T47D (cell line): Measurements from ENCODE around the gene ZBTB38.

ENCODE experiments used
- DNase-seq, 2 experiments: peaks; one replicate each; pipeline versions ENCODE4 v3.0.0 to v3.0.0-alpha.2; 2011 to 2012; ENCODE audit warnings: low read depth in 1 of 2, low spot score in 1 of 2
- JUND ChIP-seq: IDR thresholded peaks from 2 replicates; pipeline ENCODE4 v1.6.1; 2012; ENCODE audit warnings: low read depth
- in situ Hi-C: cut with HindIII; loops from 2 replicates; pipeline ENCODE4 v1.10.0; 2016; ENCODE audit warnings: low sequenced_read_pairs, low pct_unique_long_range_greater_than_20kb

Gene ZBTB38

DNA sequence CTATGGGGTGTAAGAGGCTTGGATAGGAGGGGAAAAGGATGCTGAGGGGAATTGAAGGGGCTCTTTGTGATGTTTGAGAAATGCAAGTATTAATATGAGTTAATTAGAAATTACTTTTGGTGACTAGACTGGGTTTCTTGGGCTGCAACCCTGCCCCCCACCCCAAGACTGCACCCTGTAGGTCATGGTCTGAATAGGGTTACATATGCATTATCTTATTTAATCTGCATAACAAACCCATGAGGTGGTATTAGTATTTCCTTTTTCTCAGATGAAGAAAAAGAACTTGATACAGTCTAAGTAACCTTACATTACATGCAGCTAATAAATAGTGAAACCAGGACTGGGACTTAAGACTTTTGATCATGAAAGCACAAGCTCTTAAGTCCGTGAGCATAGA, 5.6 kb upstream of the ZBTB38 start:
- no peak for TF ChIP-seq JUND
- DNase-seq: no peak
- in situ Hi-C loops: no loop called here

DNA sequence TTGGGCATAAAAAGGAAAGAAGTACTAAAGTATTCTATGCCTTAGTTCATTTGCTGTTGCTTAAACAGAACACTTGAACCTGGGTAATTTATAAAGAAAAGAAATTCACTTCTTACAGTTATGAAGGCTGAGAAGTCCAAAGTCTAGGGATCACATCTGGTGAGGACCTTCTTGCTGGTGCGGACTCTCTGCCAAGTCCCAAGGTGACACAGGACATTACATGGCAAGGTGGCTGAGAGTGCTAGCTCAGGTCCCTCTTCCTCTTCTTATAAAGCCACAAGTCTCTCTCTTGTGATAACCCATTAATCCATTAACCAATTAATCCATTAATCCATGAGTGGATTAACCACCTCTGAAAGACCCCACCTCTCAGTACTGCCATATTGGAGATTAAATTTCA, 3.1 kb upstream of the ZBTB38 start:
- in situ Hi-C loops: no loop called here
- DNase-seq: no peak
- TF ChIP-seq JUND: no peak

- peak; percentile 44; the same call in 1 of the 2 replicates for TF ChIP-seq JUND
- DNase-seq: peak; percentile 52 to 91
- in situ Hi-C loops: no loop called here
Measured at GRCh38 chr3:141366285-141367037, 1.8 kb upstream of the ZBTB38 start.

GRCh38 chr3:141367038-141367730, 1.1 kb upstream of the ZBTB38 start:
- in situ Hi-C loops: no loop called here
- TF ChIP-seq JUND: no peak
- peak in 1 of 2 experiments; percentile 86 for DNase-seq

- no peak for TF ChIP-seq JUND
- in situ Hi-C loops: no loop called here
- DNase-seq: peak in 1 of 2 experiments; percentile 47
Measured at GRCh38 chr3:141368925-141369794, 856 bp downstream of the ZBTB38 start.

- peak; percentile 57 to 93 for DNase-seq
- TF ChIP-seq JUND: no peak
Measured at GRCh38 chr3:141370065-141370533, 1.8 kb downstream of the ZBTB38 start.

GRCh38 chr3:141371882-141372281, 3.6 kb downstream of the ZBTB38 start:
- in situ Hi-C loops: no loop called here
- no peak for TF ChIP-seq JUND
- DNase-seq: no peak

More at GRCh38 chr3:141370065-141370533, 1.8 kb downstream of the ZBTB38 start:
- in situ Hi-C loops: no loop called here

DNA sequence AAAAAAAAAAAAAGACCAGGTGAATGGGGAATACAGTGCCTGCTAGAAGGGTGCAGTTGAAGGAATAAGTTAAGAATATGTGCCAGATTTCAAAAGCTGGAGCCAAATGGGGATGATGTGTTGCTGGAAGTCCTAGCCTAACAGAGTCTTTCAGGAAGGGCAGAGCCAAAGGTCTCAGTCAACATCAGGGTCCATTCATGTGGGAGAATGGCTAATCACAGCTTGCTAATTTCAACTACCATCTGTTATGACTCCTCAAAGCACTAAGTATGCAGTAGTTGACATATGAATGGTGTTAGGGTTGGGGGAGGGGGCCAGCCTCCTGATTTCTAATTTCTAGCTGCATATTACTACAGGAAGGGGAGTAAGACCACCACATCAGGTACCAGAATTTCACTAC, 4.4 kb downstream of the ZBTB38 start:
- TF ChIP-seq JUND: no peak
- in situ Hi-C loops: no loop called here
- no peak for DNase-seq

- no peak for TF ChIP-seq JUND
- in situ Hi-C loops: no loop called here
- no peak for DNase-seq
Measured at GRCh38 chr3:141373232-141373631, 4.9 kb downstream of the ZBTB38 start.

GRCh38 chr3:141373768-141374526, 5.6 kb downstream of the ZBTB38 start:
- no peak for TF ChIP-seq JUND
- DNase-seq: no peak
- in situ Hi-C loops: no loop called here

GRCh38 chr3:141375381-141376301, 7.3 kb downstream of the ZBTB38 start:
- DNase-seq: no peak
- in situ Hi-C loops: no loop called here
- TF ChIP-seq JUND: no peak
